ENCODE data around the gene CMTM3. TPM values are rescaled to one million over a fixed set of nuclear protein-coding genes. Genes with fewer than 3 reads are reported as not detected.

CMTM3 gene
- total and polyA plus RNA-seq, 2 of the 4 experiments (the other 2 are of a cell fraction) = 4.5 to 35.5 TPM

GRCh38 chr16:66640724-66641314 is 36.3 kb downstream of the CMTM3 start:
- WGBS, 2 experiments (ENCODE audit: extremely low coverage in 2 of 2, insufficient read length in 1 of 2) = no CpG with 5 or more reads among the region's 3 CpGs
- H2BK120ac ChIP-seq (ENCODE audit: low read depth, low read length) = no peak overlapping the region
- H3K18ac ChIP-seq (ENCODE audit: low read depth, low read length) = no peak overlapping the region
- H2AFZ ChIP-seq (replicated peaks; ENCODE audit: low read length, poor library complexity) = no peak overlapping the region
- no peak overlapping the region for H2BK5ac ChIP-seq (ENCODE audit: low read depth, low read length, poor library complexity, severe bottlenecking)
- in situ Hi-C loops (cut with MboI; ENCODE audit: low sequenced_read_pairs) (no loop called here), dilution Hi-C loops (cut with HindIII; ENCODE audit: low sequenced_read_pairs, unreplicated experiment) (no loop called here), intact Hi-C loops (cut with micrococcal nuclease) (no loop called here)
- no peaks in the 10 kb centered on the region for H3K9me3 ChIP-seq (ENCODE audit: control insufficient read depth, insufficient read depth, low read length)
- peaks cover 6% of the 10 kb centered on the region; the same call in 1 of the 2 replicates for H3K9me1 ChIP-seq (ENCODE audit: insufficient read depth, low read length)
- H3K9ac ChIP-seq (ENCODE audit: low read depth, low read length) = no peak overlapping the region
- ChIA-PET POLR2A (ENCODE audit: unreplicated experiment) (no interaction called here), CTCF (interaction anchor here (0.6 to 1.5 kb wide), 3 partner anchors 10 to 1980 kb away, joined by 3 to 6 read pairs (median 6); no protein-coding TSS in a partner anchor)
- no peak overlapping the region for H3K14ac ChIP-seq (replicated peaks; ENCODE audit: low read depth, low read length)
- no peak overlapping the region for H3K23ac ChIP-seq (ENCODE audit: low read depth, low read length)
- H4K20me1 ChIP-seq (ENCODE audit: insufficient read depth, low read length) = no peaks in the 10 kb centered on the region
- BruUV-seq (replicated peaks) = no TSS peak
- no peak overlapping the region for H3K56ac ChIP-seq (ENCODE audit: extremely low read depth, insufficient read depth, low read length)
- H3K79me1 ChIP-seq (ENCODE audit: low read depth in 1 of 2, low read length in 2 of 2) = no peaks in the 10 kb centered on the region
- no peaks in the 10 kb centered on the region for H3K27me3 ChIP-seq (ENCODE audit: control insufficient read depth, insufficient read depth, low read length)
- H2BK15ac ChIP-seq (ENCODE audit: low read depth, low read length) = no peak overlapping the region
- no peak overlapping the region for H4K91ac ChIP-seq (ENCODE audit: insufficient read depth, low read depth, low read length)
- H3K4me2 ChIP-seq (ENCODE audit: low read depth, low read length) = no peak overlapping the region
- H2AK9ac ChIP-seq (replicated peaks; ENCODE audit: low read depth, low read length, poor library complexity) = no peak overlapping the region
- H3K36me3 ChIP-seq (ENCODE audit: control insufficient read depth, insufficient read depth, low read length) = no peaks in the 10 kb centered on the region
- no peak overlapping the region for H3K4ac ChIP-seq (ENCODE audit: low read depth, low read length)
- H4K8ac ChIP-seq (ENCODE audit: low read depth in 2 of 2, low read length in 2 of 2) = no peak overlapping the region
- 0 out of 2 replicates have a peak, but pooled peaks cover 2% of the 10 kb centered on the region for H3K4me1 ChIP-seq (ENCODE audit: control insufficient read depth, insufficient read depth, low read length)
- no peak overlapping the region for H3K4me3 ChIP-seq (ENCODE audit: insufficient read depth, low read depth, low read length)
- no peak overlapping the region for H2AK5ac ChIP-seq (ENCODE audit: low read depth, low read length)
- H4K5ac ChIP-seq (ENCODE audit: low read depth, low read length) = no peak overlapping the region
- DNase-seq (no peak), ATAC-seq (ENCODE audit: low read depth) (no peak)
- no peak overlapping the region for H3K27ac ChIP-seq (ENCODE audit: insufficient read depth, low read length)
- H2BK20ac ChIP-seq (ENCODE audit: low read depth, low read length) = no peak overlapping the region
- TF ChIP-seq CEBPB (IDR thresholded peaks at IDR 0.05; ENCODE audit: low read depth, low read length) (0 out of 2 replicates have a peak, but pooled peaks have one; percentile 9), BHLHE40 (IDR thresholded peaks at IDR 0.05; ENCODE audit: low read depth, low read length) (no peak), MXI1 (IDR thresholded peaks at IDR 0.05; ENCODE audit: borderline replicate concordance, low read depth, low read length) (no peak)
